Neural progenitor cell (in vitro differentiated cells): ENCODE results near the gene SULT1A1.
"Not testable (repeated sequence)": the region's sequence is repeated elsewhere in the genome, so short reads cannot be mapped to it uniquely, and the experiment has no call there.

Source experiments
- CTCF ChIP-seq: fragments of 200-600 bp; sonication (generic); IDR thresholded peaks from 2 replicates; pipeline ENCODE4 v1.5.1; 2017; ENCODE audit warnings: antibody characterized with exemption, mild to moderate bottlenecking
- EZH2 ChIP-seq: fragments of 200-600 bp; sonication (generic); IDR thresholded peaks from 2 replicates; pipeline ENCODE4 v1.6.1; 2017; ENCODE audit warnings: antibody characterized with exemption, mild to moderate bottlenecking, moderate library complexity

GRCh38 chr16:28622532-28623171, 12.8 kb upstream of the SULT1A1 start:
- TF ChIP-seq CTCF, EZH2: not testable (repeated sequence)
